GM19455 (cell line): Measurements from ENCODE around the gene TMEM117.
"Not testable (repeated sequence)": the region's sequence is repeated elsewhere in the genome, so short reads cannot be mapped to it uniquely, and the experiment has no call there.

Experiments used
- ATAC-seq: cut with Tn5 transposase; IDR thresholded peaks from one replicate; pipeline ENCODE4 v1.9.1; 2021; ENCODE audit not compliant: unreplicated experiment

The TMEM117 gene

DNA sequence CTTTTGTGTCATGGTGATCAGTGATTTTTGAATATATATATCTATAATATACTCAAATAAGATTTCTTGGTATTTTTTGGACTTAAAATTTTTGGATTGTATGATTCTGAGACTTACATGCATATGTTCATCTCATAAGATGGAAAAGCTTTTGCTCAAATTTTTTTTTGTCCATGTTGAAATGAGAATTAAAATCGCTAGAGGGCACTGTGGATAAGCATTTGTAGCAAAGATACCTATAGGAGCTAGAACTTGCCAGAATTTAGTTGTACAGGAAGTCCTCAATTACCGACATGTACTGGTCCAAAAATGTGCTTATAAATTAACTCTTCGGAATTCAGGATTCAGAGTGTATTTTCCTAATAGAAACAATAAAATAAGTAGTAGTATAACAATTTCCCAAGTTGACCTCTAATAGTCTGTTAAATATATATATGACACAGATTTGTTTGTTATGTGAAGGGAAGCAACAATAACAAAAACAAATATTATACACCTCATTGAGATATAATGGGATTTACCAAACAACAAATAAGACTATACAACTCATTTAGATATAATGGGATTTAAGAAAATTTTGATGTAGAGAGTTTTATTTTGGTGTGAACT lies 179.6 kb downstream of the TMEM117 start:
- peak; percentile 70 for ATAC-seq

DNA sequence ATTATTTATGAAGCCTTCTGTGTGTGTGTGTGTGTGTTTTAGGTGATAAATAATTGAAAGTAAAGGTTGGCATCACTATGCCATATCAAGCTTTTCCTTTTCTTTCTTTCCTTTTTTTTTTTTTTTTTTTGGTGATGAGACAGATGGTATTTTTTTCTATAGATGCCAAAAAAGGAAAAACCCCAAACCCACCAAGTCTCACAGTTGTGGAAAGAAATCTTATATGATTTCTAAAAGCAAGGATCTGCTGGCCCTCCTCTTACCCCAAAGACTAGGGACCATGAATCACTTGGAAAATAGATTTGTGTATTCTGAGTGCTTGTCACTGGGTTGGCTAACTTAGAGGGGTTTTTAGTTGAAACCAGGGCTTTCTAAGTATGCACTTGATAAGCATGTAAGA lies 181.3 kb downstream of the TMEM117 start:
- no peak for ATAC-seq

DNA sequence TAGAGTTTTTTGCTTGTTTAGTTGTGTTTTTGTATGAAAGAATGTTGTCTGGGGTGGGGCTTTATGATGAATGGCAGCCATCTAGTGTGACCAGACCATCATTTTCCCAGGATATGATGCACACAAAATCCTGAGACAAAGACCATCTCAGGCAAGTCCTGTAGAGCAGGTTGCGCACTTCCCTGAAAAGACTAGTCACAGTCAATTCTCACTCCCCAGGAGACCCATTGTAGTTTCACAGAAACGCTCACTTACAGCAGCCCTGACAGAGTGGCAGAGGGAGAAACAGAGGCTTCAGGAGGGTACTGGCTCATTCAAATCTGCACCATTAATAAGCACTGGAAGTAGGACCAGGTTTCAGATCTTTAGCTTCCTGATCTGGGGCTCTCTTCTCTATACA lies 183.2 kb downstream of the TMEM117 start:
- ATAC-seq = no peak

DNA sequence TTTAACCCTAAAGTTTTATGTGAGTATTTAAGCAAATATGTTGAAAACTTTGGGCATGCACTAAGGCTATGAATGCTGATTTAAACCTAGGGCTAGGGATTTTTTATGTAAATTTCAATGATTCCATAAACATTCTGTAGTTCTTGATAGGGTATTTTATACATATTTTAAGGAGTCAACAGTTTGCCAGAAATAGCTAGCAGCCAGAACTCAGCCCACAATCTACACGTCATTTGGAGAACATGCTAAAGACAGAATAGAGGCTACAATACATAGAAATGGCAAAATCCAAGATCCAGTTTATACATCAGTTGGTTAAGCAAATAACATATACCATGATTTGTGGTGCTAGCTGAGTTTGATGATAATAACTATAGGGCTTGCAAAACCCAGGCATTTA lies 184.7 kb downstream of the TMEM117 start:
- no peak for ATAC-seq

DNA sequence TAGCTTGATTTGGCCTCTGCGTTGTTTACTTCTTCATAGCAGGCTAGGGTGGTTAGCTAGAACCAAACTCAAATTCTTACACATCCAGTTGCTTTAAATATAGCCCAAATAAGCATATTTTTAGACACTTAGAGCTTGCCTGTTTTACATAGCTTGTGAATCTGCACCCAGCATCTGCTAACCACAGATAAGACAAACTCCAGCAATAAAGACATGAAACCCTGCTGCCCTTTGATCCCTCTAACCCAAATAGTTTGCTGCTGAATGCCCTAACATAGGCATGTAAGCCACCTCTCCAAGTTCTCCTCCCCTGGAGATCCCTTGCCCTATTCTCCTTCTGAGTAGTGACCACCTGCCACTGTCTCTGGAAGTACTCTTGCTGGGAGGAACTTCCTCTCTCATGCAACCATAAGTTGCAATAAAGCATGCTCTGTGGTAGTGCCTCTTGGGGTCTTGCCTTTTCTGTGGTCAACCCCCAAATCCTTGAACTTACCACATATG lies 185.6 kb downstream of the TMEM117 start:
- ATAC-seq = peak; percentile 86

DNA sequence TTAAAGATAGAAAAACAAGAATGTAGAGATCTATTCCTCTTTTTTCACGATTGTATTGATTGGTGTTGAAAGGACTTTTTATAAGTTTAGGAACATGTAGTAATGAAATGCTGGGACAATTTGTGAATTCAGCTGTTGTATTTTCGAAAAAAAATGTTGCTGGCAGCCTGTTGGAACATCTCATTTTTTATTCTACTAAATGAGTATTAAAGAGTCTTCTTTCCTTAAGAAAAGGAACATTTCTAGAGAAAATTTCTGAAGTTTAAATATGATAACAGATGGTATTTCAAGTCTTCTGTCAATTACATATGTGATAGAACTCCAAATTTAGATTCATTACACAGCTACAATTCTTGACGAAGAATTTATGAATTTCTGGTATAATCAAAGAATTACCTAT lies 189.6 kb downstream of the TMEM117 start:
- ATAC-seq = no peak

DNA sequence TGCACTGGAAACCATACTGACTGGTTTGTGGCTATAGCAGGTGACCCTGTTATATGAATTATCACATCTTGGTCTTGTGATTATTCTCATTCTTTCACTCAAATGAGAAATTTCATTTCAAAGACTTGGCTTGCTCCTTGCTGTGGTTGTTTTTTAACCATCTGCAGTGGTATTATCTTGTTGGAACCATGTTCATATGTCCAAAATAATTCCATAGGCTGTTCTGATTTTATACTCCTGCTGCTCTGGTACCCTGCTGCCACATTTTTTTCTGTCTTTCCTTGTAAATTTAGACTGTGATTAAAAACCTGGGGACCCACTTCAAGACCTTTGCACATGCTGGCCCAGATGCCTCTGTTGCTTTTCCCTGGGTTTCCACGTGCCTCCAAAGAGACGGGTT lies 190.2 kb downstream of the TMEM117 start:
- no peak for ATAC-seq

DNA sequence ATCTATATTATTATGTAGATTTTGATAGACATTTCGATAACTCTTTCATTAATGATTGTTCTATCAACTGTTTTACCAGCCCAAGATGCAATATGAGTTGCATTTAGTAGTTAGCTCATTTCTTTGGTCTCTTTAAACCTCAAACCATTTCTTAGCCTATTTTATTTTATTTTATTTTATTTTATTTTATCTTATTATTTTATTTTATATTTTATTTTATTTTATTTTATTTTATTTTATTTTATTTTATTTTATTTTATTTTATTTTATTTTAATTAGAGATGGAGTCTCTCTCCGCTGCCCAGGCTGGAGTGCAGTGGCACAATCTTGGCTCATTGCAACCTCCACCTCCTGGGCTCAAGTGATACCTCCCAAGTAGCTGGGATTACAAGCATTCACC lies 191.0 kb downstream of the TMEM117 start:
- not testable (repeated sequence) for ATAC-seq

DNA sequence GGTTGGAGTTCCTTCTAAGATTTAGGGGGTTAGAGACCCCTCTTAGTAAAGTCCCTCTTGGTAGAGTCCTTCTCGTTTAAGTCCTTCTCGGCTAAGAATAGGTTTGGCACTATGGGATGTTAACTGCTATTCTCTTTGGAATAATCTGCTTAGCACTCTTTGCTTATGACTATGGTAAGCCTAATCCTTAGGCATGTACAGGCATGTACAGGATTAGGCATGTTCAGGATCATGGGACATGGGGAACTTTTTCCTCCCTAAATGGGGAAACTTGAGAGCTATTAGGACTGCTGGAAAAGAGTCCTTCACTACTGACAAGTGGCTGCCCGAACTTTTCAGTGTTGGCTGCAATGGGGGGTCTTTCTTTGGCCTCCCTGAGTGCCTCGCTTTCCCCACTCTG lies 193.3 kb downstream of the TMEM117 start:
- ATAC-seq = no peak

DNA sequence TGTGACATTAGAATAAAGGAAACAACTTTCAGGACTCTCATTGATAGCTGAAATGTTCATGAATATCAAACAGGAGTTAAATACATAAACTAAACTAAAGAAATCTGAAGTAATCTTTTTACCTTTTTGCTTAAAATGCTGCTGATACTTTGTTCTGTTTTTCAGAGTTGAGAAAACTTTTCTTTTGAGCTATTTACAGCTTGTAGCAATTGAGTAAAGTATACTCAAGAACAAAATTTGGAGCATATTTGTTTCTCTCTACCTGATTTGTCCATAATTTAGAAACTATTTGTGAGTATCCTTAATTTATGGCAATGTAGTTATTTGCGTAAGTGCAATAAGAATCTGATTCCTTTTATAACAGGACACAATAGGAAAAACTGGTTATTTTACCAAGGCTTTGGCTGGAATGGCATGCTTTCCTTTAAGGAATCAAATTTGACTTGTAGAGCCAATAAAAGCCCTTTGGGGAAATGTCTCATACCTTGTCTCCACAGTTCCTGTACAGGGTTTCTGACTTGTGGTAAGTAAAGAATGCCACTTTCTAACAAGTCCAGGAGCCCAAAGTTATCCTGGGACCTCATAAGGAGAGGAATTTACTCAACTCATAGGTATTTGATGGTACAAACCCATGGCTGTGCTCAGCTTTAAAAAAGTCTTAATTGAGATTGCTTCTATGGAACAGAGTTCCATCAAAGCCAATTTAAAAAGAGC lies 195.7 kb downstream of the TMEM117 start:
- ATAC-seq = no peak

DNA sequence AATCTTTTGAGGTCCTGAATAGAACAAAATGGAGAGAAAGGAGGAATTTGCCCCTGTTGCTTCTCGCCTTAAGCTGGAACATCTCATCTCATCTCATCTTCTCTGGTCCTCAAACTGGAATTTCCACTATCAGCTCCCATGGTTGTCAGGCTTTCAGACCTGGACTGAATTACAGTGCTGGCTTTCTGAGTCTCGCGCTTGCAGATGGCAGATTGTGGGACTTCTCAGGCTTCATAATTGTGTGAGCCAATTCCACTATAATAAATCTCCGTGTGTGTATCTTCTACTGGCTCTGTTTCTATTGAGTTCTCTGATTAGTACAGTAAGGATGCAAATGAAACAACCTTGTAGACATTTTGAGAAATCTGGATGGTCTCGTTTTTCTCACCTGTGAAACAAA lies 199.0 kb downstream of the TMEM117 start:
- ATAC-seq = no peak

DNA sequence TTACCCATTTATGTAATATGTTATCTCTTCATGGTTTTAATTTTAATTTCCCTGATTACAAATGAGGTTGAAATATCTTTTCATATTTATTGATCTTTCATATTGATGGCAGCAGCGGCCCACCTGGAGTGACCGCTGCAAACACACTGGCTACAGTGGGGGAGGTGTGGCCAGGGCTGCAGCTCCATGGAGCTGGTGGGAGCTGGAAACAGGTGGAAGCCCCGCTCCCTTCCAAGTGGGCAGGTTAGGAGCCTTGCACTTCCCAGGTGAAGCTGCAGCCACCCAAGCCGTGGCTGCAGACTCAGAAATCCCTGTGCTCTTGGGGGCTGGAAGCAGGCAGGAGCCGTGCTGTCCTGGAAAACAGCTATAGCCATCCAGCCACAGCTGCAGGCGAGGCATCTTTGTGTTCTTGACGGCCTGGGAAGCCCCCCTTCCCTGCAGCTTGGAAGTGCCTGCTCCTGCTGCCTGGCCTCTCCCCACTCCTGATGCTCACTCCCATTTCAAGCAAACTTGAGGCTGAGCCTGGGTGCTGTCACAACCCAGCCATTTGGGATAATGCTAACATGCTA lies 201.1 kb downstream of the TMEM117 start:
- ATAC-seq = no peak

DNA sequence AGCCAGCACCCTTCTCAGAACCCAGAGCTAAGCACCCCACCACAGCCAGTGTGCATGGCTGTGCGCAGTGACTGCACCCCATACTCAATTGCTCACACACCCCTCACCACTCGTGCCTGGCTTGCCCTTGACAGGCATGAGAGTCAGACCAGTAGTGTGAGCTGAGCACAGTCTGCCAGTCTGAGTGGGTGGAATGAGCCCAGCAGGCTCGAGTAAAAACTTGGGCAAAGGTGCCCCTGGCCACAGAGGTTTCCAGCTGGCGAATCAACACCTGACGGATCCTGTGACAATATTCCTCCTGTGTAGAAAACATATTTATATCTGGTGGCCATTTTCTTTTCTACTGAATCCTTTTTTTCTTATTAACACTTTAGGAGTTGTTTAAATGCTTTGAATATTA lies 202.5 kb downstream of the TMEM117 start:
- no peak for ATAC-seq

DNA sequence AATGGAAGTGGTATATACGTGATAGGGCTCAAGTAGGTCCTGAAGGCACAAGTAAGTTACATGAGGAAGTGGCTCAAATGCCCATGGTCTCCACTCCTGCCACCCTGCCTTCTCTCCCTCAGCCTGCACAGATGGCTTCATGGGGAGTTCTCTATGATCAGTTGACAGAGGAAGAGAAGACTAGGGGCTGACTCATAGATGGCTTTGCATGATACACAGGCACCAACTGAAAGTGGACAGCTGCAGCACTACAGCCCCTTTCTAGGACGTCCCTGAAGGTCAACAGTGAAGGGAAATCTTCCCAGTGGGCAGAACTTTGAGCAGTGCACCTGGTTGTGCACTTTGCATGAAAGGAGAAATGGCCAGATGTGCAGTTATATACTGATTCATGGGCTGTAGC lies 208.6 kb downstream of the TMEM117 start:
- not testable (repeated sequence) for ATAC-seq

DNA sequence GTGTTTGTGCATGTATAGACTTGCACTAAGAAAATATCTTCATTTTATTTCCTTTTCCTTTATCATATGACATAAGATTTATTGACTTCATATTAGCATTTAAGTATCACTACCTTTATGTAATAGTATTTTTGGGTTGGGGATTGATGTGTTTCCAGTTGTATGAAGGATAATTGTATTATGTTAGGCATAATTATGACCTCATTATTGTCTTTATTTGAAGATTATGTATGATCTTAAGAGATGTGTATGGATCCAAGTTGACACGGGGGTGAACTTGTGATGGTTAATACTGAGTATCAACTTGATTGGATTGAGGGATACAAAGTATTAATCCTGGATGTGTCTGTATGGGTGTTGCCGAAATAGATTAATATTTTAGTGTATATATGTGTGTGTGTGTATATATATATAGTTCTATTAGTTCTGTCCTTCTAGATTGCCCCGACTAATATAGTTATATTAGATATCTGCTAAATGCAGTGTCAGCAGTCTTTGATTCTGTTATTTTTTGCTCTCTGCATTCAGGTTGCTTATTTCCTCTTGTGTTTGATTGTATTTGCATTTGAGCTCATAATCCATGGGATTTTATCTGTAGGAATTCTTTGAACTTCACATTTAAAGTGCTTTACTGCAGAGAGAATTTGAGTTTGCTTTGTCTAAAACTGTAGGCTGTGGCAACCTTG lies 211.0 kb downstream of the TMEM117 start:
- no peak for ATAC-seq

DNA sequence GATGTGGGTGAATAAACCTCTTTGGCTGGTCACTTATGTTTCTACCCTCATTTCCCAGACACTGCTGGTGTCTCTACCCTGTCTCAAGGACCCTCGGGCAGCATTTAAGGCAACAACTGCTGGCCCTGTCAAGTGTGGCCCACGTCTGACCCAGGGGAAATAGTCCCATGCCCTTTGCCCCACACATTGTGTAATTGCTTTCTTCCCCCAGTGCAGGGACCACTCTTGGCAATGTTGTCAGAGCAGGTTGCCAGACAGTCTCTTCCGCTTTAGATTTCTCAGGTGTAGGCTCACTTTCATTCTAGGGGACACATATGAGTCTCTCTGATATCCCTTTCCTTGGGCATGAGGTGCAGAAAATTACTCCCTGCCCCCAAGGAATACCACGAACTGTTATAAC lies 216.7 kb downstream of the TMEM117 start:
- no peak for ATAC-seq

DNA sequence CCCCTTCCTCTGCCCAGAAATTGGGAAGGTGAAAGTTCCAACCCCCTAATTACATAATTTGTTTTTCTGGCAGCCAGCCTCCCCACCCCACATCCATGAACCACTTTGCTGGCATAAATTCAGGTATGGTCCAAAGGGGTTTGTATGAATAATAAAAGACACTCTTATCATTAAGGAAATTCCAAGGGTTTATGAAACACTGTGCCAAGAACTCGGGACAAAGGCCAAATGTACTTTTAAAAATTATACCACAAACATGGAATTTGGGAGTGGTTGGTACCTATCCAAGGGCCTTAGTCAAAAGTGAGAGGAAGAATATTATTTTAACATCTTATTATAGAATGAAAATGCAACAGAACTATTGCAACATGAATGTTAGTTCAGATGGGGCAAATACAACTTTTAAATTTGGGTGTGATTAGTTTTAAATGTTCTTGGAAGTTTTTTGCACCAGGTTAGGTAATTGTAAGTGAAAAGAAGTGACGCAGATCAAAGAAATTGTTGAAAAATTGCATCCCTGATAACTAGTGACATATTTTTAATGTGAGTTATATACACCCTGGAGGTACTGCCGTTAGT lies 217.8 kb downstream of the TMEM117 start:
- ATAC-seq = no peak

DNA sequence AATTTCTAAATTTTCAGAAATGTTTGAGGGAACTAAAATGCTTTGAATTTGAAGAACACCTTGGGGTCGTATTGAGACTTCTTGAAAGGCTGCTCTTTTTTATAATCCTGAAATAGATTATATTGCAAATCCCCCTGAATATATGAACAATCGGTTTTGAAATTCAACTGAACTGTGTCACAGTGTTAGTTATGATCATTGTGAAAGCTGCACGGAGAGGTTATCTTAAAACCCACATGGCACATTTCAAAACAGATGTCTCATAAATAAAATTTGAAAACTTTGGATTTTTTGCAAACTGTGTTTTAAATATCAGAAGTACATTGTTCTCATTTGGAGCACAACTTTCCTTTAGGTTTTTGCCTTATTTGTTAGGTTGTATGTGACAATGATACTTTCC lies 218.4 kb downstream of the TMEM117 start:
- no peak for ATAC-seq

DNA sequence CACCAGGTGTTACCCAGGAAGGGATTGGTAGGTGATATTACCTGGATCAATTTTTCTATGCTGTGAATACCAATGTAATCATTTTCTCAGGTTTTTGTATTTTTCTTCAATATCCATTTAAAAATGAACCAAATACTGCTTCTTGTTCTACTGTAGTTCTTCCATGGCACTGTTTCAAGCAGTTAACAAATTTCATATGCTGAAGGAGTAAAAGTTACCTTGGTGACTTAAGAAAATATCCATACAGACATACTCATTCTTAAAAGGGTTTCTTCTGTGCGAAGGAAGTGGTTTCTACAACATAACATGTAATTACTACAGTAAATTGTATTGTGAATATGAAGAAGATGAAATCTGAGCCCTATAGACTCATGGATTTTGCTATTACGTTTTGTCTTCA lies 222.5 kb downstream of the TMEM117 start:
- no peak for ATAC-seq

DNA sequence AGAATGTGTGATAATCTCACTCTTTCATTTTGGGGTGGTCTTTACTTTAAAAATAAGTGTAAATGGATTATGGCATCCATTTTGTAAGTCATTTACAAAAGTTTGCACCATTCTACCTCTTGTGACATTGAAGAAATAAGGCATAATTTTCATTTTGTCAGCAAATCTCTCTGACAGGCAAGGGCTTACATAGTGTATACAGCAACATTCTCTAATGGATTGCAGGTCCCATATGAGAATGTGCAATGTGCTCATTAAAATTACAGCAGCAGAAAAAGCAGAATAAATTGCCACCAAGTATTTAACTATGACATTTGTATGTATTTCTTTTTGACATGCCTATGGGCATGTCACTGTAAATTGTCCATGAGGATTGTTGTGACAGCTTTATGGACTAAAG lies 223.6 kb downstream of the TMEM117 start:
- ATAC-seq = no peak

DNA sequence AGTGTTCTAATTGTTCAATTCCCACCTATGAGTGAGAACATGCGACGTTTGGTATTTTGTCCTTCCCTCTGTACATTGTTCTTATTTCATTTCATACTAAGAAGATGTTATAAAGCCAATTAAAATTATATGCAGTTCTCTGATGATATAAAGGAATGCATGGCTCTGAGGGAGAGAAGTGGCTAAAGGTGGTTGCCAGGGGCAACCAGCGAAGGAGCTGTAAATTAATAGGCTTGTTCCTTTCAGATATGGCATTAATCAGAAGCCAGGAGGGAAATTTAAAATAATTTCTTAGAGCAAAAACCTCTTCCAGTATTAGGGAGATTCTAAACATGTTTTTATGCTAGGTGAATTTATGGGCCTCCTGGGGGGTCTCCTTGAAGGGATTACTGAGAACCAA lies 227.8 kb downstream of the TMEM117 start:
- no peak for ATAC-seq

DNA sequence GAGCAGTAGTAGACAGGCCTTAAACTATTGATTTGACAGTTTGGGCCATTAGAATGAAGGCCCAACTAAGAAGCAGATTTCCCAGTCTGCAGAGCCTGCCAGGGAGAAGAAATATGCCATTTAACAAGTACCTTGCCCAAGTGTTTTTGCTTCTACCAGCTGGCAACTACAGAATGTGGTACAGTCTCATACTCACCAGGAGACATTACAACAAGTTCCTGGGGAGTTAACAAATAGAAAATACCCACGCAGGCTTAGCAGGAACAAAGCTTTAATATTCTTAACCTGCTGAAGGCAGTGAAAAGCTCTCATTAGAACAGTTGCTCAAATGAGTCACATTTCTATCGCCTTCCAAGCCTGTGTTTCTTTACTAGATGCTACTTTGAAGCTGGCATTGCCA lies 241.0 kb downstream of the TMEM117 start:
- ATAC-seq = no peak
